Hepatocyte (in vitro differentiated cells): ENCODE data around the gene CCDC120. TPM values are rescaled to one million over a fixed set of nuclear protein-coding genes. Genes with fewer than 3 reads are reported as not detected.

ENCODE experiments used
- DNase-seq: peaks from one replicate; pipeline ENCODE4 v3.0.0-alpha.2; 2016; ENCODE audit warnings: low spot score
- H2AFZ ChIP-seq: fragments of 200-600 bp; sonication (generic); 2 replicates; pipeline ENCODE4 v1.6.0; 2016; ENCODE audit warnings: antibody characterized with exemption, mild to moderate bottlenecking
- H3K27ac ChIP-seq: fragments of 200-600 bp; sonication (generic); 2 replicates; pipeline ENCODE4 v1.5.1; 2016; ENCODE audit warnings: mild to moderate bottlenecking
- H3K27me3 ChIP-seq: fragments of 200-600 bp; sonication (generic); 2 replicates; pipeline ENCODE4 v1.6.1; 2016
- H3K36me3 ChIP-seq: fragments of 200-600 bp; sonication (generic); replicated peaks from 2 replicates; pipeline ENCODE4 v1.5.1; 2016; ENCODE audit warnings: low read depth; ENCODE audit not compliant: insufficient read depth
- H3K4me1 ChIP-seq: fragments of 200-600 bp; sonication (generic); 2 replicates; pipeline ENCODE4 v1.5.1; 2016; ENCODE audit warnings: mild to moderate bottlenecking, moderate library complexity; ENCODE audit not compliant: insufficient read depth
- H3K4me2 ChIP-seq: fragments of 200-600 bp; sonication (generic); 2 replicates; pipeline ENCODE4 v1.6.0; 2016
- H3K4me3 ChIP-seq: fragments of 200-600 bp; sonication (generic); 2 replicates; pipeline ENCODE4 v1.5.1; 2016; ENCODE audit warnings: mild to moderate bottlenecking
- H3K79me2 ChIP-seq: fragments of 200-600 bp; sonication (generic); 2 replicates; pipeline ENCODE4 v1.6.0; 2017; ENCODE audit warnings: mild to moderate bottlenecking
- H3K9me2 ChIP-seq: fragments of 200-600 bp; sonication (generic); replicated peaks from 2 replicates; pipeline ENCODE4 v1.6.0; 2017; ENCODE audit warnings: mild to moderate bottlenecking; ENCODE audit not compliant: insufficient read depth
- H3K9me3 ChIP-seq: fragments of 200-600 bp; sonication (generic); 2 replicates; pipeline ENCODE4 v1.5.1; 2016; ENCODE audit warnings: low read depth, mild to moderate bottlenecking
- H4K20me1 ChIP-seq: fragments of 200-600 bp; sonication (generic); 2 replicates; pipeline ENCODE4 v1.6.0; 2016; ENCODE audit warnings: mild to moderate bottlenecking; ENCODE audit not compliant: insufficient read depth, poor library complexity, severe bottlenecking
- EZH2 ChIP-seq: fragments of 200-600 bp; sonication (generic); IDR thresholded peaks from 2 replicates; pipeline ENCODE4 v1.6.1; 2016; ENCODE audit warnings: antibody characterized with exemption, mild to moderate bottlenecking, borderline replicate concordance
- EZH2phosphoT487 ChIP-seq: fragments of 200-600 bp; sonication (generic); IDR thresholded peaks from one replicate; pipeline ENCODE4 v1.6.1; 2018; ENCODE audit warnings: antibody characterized with exemption, mild to moderate bottlenecking, low read depth, moderate library complexity; ENCODE audit not compliant: unreplicated experiment, severe bottlenecking
- WGBS: methylation state at CpG from one replicate; pipeline ENCODE4 v1.1.6; 2016; ENCODE audit warnings: low lambda C conversion rate; ENCODE audit errors: missing lambda C conversion rate; 5-methylcytosine and 5-hydroxymethylcytosine counted together
- polyA plus RNA-seq: library from polyadenylated mRNA; unstranded; fragments of >200 nt; fragmentation: Nextera tagmentation; extraction: Ambion mirVana; gene quantifications from 2 replicates; pipeline ENCODE4 v1.2.1, GENCODE V29; 2016
- small RNA-seq: library from RNA; depleted of rRNA; stranded (forward); fragments of <200 nt; gene quantifications from one replicate; pipeline ENCODE3, GENCODE V24; 2014
- total RNA-seq: library from RNA; depleted of rRNA; stranded (reverse); fragments of >200 nt; gene quantifications from 2 replicates; pipeline ENCODE4 v1.2.3, GENCODE V29; 2014
- TF ChIP-seq, protein P1 (sequence below): fragments of 200-600 bp; sonication (generic); IDR thresholded peaks from 2 replicates; pipeline ENCODE4 v1.5.1; 2016; ENCODE audit warnings: antibody characterized with exemption, mild to moderate bottlenecking; ENCODE audit not compliant: poor library complexity

CCDC120 gene
- total and polyA plus RNA-seq, 2 experiments from 2014 or later: 7.0 to 19.1 TPM

DNA sequence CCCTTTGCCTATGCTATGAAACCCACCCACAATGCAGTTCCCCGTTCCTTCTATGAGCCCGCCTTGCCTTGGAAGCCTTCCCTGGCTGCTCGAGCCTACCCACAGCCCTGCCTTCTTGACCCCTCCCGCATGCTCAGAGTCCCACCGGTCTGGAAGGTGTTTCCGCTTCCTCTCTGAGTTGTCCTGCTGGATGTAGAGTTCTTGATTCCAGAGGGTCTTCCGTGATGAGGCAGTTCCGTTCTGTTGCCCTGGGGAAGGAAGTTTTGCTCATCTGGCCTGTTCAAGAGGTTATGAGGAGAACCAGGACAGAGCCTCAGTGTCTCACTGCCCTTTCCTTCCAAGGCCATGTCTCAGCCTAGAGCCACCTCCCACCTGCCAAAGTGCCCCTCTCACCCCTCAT lies 57.3 kb downstream of the CCDC120 start:
- no peak overlapping the region for H3K4me3 ChIP-seq
- H3K27me3 ChIP-seq: no peaks in the 10 kb centered on the region
- H3K4me1 ChIP-seq: no peaks in the 10 kb centered on the region
- TF ChIP-seq EZH2phosphoT487: no peak
- no peaks in the 10 kb centered on the region for H4K20me1 ChIP-seq
- H3K79me2 ChIP-seq: no peaks in the 10 kb centered on the region
- no peak overlapping the region for H3K27ac ChIP-seq
- DNase-seq: no peak
- H3K9me3 ChIP-seq: no peaks in the 10 kb centered on the region
- H3K9me2 ChIP-seq: no peaks in the 10 kb centered on the region
- no peak overlapping the region for H3K4me2 ChIP-seq
- no peaks in the 10 kb centered on the region for H3K36me3 ChIP-seq
- H2AFZ ChIP-seq: no peak overlapping the region
- 82% methylated on average over 8 of the region's 8 CpGs for whole genome bisulfite sequencing

GRCh38 chrX:49116716-49117115 lies 57.9 kb downstream of the CCDC120 start:
- Histone ChIP-seq H3K9me3 (no peaks in the 10 kb centered on the region), H3K4me3 (no peak overlapping the region), H3K27me3 (no peaks in the 10 kb centered on the region), H3K9me2 (no peaks in the 10 kb centered on the region), H3K4me1 (no peaks in the 10 kb centered on the region), H3K27ac (no peak overlapping the region), H4K20me1 (no peaks in the 10 kb centered on the region), H3K79me2 (no peaks in the 10 kb centered on the region), H3K4me2 (no peak overlapping the region), H3K36me3 (no peaks in the 10 kb centered on the region), H2AFZ (no peak overlapping the region)
- WGBS: 68% methylated on average over 5 of the region's 5 CpGs
- no peak for DNase-seq
- no peak for TF ChIP-seq EZH2phosphoT487

DNA sequence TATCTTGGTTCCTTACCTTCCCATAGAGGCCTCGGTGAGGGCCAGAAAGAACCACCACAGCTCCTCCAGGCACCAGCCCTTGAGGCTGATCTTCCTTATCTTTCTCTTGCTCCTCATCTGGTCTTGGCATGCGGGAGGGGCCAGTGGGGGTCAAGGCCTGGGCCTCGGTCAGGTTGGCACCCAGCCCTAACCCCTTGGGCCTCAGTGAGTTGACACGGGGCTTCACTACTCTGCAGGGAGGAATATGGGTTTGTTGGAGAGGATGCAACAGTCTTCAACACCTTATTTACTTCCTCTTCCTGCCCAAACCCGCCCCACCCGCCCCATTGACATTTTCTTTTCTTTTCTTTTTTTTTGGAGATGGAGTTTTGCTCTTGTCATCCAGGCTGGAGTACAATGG lies 58.8 kb downstream of the CCDC120 start:
- Histone ChIP-seq H3K36me3 (no peaks in the 10 kb centered on the region), H3K4me3 (no peak overlapping the region), H3K9me3 (no peaks in the 10 kb centered on the region), H3K4me1 (no peaks in the 10 kb centered on the region), H3K27ac (no peak overlapping the region), H2AFZ (no peak overlapping the region), H4K20me1 (no peaks in the 10 kb centered on the region), H3K9me2 (no peaks in the 10 kb centered on the region), H3K4me2 (no peak overlapping the region), H3K27me3 (no peaks in the 10 kb centered on the region), H3K79me2 (peaks cover 2% of the 10 kb centered on the region)
- TF ChIP-seq, protein P1, sequence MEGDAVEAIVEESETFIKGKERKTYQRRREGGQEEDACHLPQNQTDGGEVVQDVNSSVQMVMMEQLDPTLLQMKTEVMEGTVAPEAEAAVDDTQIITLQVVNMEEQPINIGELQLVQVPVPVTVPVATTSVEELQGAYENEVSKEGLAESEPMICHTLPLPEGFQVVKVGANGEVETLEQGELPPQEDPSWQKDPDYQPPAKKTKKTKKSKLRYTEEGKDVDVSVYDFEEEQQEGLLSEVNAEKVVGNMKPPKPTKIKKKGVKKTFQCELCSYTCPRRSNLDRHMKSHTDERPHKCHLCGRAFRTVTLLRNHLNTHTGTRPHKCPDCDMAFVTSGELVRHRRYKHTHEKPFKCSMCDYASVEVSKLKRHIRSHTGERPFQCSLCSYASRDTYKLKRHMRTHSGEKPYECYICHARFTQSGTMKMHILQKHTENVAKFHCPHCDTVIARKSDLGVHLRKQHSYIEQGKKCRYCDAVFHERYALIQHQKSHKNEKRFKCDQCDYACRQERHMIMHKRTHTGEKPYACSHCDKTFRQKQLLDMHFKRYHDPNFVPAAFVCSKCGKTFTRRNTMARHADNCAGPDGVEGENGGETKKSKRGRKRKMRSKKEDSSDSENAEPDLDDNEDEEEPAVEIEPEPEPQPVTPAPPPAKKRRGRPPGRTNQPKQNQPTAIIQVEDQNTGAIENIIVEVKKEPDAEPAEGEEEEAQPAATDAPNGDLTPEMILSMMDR: no peak
- TF ChIP-seq EZH2phosphoT487 (no peak), EZH2 (no peak)
- DNase-seq: no peak
- 80% methylated on average over 6 of the region's 6 CpGs for WGBS

Small RNA genes lying within 50 kb of the gene (small RNA-seq; reads per million reads assigned to genes)
- not detected for gene RNU4-52P

Other genes starting within 250 kb of the CCDC120 start
- gene ERAS, start 232.5 kb upstream of the CCDC120 start, total RNA-seq: 0.47 TPM in 1 of 2 replicates, not detected in the other
- 0.65 TPM in 1 of 2 replicates, not detected in the other for gene ERAS, start 232.5 kb upstream of the CCDC120 start, polyA plus RNA-seq
- gene PCSK1N, start 223.4 kb upstream of the CCDC120 start, total RNA-seq: 39.0 and 45.8 TPM in 2 replicates
- gene PCSK1N, start 223.4 kb upstream of the CCDC120 start, polyA plus RNA-seq: 97.0 and 97.7 TPM in 2 replicates
- 42.5 and 56.7 TPM in 2 replicates for gene TIMM17B, start 161.2 kb upstream of the CCDC120 start, total RNA-seq
- gene TIMM17B, start 161.2 kb upstream of the CCDC120 start, polyA plus RNA-seq: 113 and 132 TPM in 2 replicates
- 33.8 and 35.3 TPM in 2 replicates for gene PQBP1, start 161.1 kb upstream of the CCDC120 start, total RNA-seq
- gene PQBP1, start 161.1 kb upstream of the CCDC120 start, polyA plus RNA-seq: 82.9 and 87.6 TPM in 2 replicates
- gene SLC35A2, start 147.4 kb upstream of the CCDC120 start, total RNA-seq: 40.8 and 49.5 TPM in 2 replicates
- gene SLC35A2, start 147.4 kb upstream of the CCDC120 start, polyA plus RNA-seq: 82.4 and 95.9 TPM in 2 replicates
- gene PIM2, start 140.0 kb upstream of the CCDC120 start, total RNA-seq: 7.0 and 11.5 TPM in 2 replicates
- gene PIM2, start 140.0 kb upstream of the CCDC120 start, polyA plus RNA-seq: 16.8 and 17.2 TPM in 2 replicates
- 27.7 and 32.5 TPM in 2 replicates for gene OTUD5, start 101.4 kb upstream of the CCDC120 start, total RNA-seq
- gene OTUD5, start 101.4 kb upstream of the CCDC120 start, polyA plus RNA-seq: 49.9 and 51.2 TPM in 2 replicates
- gene KCND1, start 87.2 kb upstream of the CCDC120 start, total RNA-seq: 0.64 and 0.87 TPM in 2 replicates
- 2.0 and 3.2 TPM in 2 replicates for gene KCND1, start 87.2 kb upstream of the CCDC120 start, polyA plus RNA-seq
- 17.8 and 20.2 TPM in 2 replicates for gene GRIPAP1, start 56.7 kb upstream of the CCDC120 start, total RNA-seq
- gene GRIPAP1, start 56.7 kb upstream of the CCDC120 start, polyA plus RNA-seq: 30.6 and 31.4 TPM in 2 replicates
- 37.0 and 38.3 TPM in 2 replicates for gene TFE3, start 15.6 kb upstream of the CCDC120 start, total RNA-seq
- gene TFE3, start 15.6 kb upstream of the CCDC120 start, polyA plus RNA-seq: 59.8 and 80.0 TPM in 2 replicates
- 4.1 and 6.7 TPM in 2 replicates for gene PRAF2, start 15.0 kb downstream of the CCDC120 start, total RNA-seq
- gene PRAF2, start 15.0 kb downstream of the CCDC120 start, polyA plus RNA-seq: 59.7 and 76.9 TPM in 2 replicates
- gene WDR45, start 20.9 kb downstream of the CCDC120 start, total RNA-seq: 59.6 and 69.5 TPM in 2 replicates
- 67.7 and 74.7 TPM in 2 replicates for gene WDR45, start 20.9 kb downstream of the CCDC120 start, polyA plus RNA-seq
- 23.1 and 26.4 TPM in 2 replicates for gene GPKOW, start 64.7 kb downstream of the CCDC120 start, total RNA-seq
- 22.5 and 22.7 TPM in 2 replicates for gene GPKOW, start 64.7 kb downstream of the CCDC120 start, polyA plus RNA-seq
- 5.0 and 6.5 TPM in 2 replicates for gene MAGIX, start 103.8 kb downstream of the CCDC120 start, total RNA-seq
- 7.1 and 13.4 TPM in 2 replicates for gene MAGIX, start 103.8 kb downstream of the CCDC120 start, polyA plus RNA-seq
- 27.5 and 34.9 TPM in 2 replicates for gene PLP2, start 112.9 kb downstream of the CCDC120 start, total RNA-seq
- gene PLP2, start 112.9 kb downstream of the CCDC120 start, polyA plus RNA-seq: 110 and 118 TPM in 2 replicates
- gene PRICKLE3, start 127.4 kb downstream of the CCDC120 start, total RNA-seq: 2.8 and 6.1 TPM in 2 replicates
- gene PRICKLE3, start 127.4 kb downstream of the CCDC120 start, polyA plus RNA-seq: 9.3 and 15.7 TPM in 2 replicates
- gene SYP, start 141.2 kb downstream of the CCDC120 start, total RNA-seq: 1.4 and 2.5 TPM in 2 replicates
- 2.1 and 2.9 TPM in 2 replicates for gene SYP, start 141.2 kb downstream of the CCDC120 start, polyA plus RNA-seq
- 0.04 and 1.6 TPM in 2 replicates for gene CACNA1F, start 174.3 kb downstream of the CCDC120 start, total RNA-seq
- gene CACNA1F, start 174.3 kb downstream of the CCDC120 start, polyA plus RNA-seq: 0.27 and 0.44 TPM in 2 replicates
- 12.7 and 21.5 TPM in 2 replicates for gene CCDC22, start 176.5 kb downstream of the CCDC120 start, total RNA-seq
- 12.3 and 14.8 TPM in 2 replicates for gene CCDC22, start 176.5 kb downstream of the CCDC120 start, polyA plus RNA-seq
- 0.03 TPM in 1 of 2 replicates, not detected in the other for gene FOXP3, start 205.7 kb downstream of the CCDC120 start, total RNA-seq
- gene FOXP3, start 205.7 kb downstream of the CCDC120 start, polyA plus RNA-seq: not detected in 2 replicates
- gene PPP1R3F, start 210.8 kb downstream of the CCDC120 start, total RNA-seq: 6.4 and 6.8 TPM in 2 replicates
- 7.3 and 10.2 TPM in 2 replicates for gene PPP1R3F, start 210.8 kb downstream of the CCDC120 start, polyA plus RNA-seq
- not detected in 2 replicates for gene GAGE10, start 244.6 kb downstream of the CCDC120 start, total RNA-seq
- gene GAGE10, start 244.6 kb downstream of the CCDC120 start, polyA plus RNA-seq: not detected in 2 replicates